IPS DF 4.7 (cell line): Measurements from ENCODE around the gene MRPL36.
A peak's percentile ranks its signal among the peaks of the same experiment; 100 is the strongest.
"Not testable (repeated sequence)": the region's sequence is repeated elsewhere in the genome, so short reads cannot be mapped to it uniquely, and the experiment has no call there.

ENCODE experiments used
- DNase-seq: peaks from one replicate; pipeline ENCODE4 v3.0.0-alpha.2; 2013; ENCODE audit warnings: low spot score; ENCODE audit errors: extremely low read depth

The MRPL36 gene

GRCh38 chr5:1799602-1800471, at the start of gene MRPL36:
Gene MRPL36 (minus strand): TSS chr5:1799837. CDS start chr5:1798935, 902 bp downstream.
- peak; percentile 41 for DNase-seq

DNA sequence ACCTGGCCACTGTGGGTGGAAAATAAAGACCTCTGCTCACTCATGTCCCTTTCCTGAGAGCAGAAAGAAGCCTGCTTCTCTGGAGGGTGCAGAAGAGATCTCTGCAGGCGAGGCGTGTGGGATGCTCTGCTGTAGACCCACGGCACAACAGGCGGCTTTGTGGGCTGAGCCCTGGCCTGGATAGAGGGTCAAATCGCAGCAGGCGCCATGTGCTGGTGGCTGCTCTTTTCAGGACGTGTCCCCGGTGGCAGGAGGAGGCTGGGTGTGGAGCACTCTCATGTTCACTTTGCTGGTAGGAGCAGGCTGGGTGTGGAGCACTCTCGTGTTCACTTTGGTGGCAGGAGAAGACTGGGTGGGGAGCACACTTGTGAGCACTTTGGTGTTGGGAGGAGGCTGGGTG, 48.0 kb upstream of the MRPL36 start:
- DNase-seq = no peak

- no peak for DNase-seq
Measured at GRCh38 chr5:1847056-1847455, 47.4 kb upstream of the MRPL36 start.

- no peak for DNase-seq
Measured at GRCh38 chr5:1846583-1846982, 46.9 kb upstream of the MRPL36 start.

DNA sequence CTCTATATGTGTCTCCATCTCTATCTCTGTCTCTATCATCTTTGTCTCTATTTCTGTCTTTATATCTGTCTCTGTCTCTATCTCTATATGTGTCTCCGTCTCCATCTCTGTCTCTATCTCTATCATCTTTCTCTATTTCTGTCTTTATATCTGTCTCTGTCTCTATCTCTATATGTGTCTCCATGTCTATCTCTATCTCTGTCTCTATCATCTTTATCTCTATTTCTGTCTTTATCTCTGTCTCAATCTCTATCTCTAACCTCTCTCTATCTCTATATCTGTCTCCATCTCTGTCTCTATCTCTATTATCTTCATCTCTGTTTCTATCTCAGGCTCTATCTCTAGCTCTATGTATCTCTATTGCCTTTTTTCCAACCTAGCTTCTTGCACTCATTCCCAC, 46.1 kb upstream of the MRPL36 start:
- DNase-seq = no peak

DNA sequence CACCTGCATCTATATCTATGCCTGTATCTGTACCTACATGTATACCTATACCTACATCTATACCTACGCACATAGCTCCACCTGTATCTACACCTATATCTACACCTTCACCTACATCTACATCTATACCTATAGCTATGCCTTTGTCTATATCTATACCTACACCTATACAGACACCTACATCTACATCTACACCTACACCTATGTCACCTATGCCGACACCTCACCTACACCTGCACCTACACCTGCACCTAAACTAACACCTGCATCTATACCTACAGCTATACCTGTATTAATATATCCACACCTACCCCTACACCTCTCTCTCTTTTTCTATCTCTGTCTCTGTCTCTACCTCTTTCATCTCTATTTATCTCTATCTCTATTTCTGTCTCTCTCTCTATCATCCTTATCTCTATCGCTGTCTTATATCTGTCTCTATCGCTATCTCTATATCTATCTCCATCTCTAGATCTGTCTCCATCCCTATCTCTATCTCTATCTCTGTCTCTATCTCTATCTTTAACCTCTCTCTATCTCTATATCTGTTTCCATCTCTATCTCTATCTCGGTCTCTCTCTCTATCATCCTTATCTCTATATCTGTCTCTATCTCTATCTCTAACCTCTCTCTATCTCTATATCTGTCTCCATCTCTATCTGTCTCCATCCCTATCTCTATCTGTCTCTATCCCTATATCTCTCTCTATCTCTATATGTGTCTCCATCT, 45.2 kb upstream of the MRPL36 start:
- DNase-seq = no peak

DNA sequence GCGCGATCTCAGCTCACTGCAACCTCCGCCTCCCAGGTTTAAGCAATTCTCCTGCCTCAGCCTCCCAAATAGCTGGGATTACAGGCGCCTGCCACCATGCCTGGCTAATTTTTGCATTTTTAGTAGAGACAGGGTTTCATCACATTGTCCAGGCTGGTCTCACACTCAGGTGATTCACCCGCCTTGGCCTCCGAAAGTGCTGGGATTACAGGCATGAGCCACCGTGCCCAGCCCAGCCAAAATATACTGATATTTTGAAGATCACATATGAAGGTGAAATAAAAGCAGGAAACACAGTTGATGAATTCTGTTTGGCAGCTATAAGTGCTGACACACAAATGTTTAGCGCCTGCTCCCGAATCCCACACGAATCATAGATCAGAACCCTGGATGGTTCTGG, 44.1 kb upstream of the MRPL36 start:
- DNase-seq = not testable (repeated sequence)

DNA sequence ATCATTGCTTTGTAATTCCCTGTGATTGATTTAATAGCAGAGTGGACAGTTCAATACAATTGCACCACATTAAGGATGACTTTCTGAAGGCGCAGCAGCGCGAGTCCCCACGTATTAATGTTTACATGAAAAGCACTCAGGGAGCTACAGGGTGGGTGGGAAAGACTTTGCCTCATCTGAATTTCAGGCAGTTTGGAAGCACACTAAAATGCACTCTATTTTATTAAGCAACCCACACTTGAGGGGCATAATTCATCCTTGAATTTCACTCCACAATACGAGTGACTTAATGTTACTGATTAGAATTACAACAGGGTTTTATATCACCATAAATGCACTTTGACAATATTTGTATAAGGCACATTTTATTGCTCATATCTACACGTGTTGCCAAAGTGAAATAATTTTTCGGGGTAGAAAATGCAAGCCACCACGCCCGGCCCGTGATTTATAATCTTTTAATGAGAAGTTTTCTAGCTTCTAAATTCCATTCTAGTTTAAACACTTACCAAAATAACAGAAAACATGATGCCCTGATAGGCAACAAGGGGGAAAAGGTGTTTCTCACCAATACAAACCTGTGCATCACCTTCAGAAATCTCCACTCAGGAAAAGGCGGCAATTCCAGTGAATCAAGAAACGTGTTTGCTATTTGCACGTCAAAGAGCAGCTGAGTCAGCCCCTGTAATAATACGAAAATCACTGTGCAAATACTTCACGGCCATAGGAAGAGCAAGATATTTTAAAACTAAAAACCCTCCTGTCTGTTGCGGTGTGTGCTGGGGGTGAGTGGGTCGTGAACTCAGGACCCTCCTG, 42.6 kb upstream of the MRPL36 start:
- no peak for DNase-seq

DNA sequence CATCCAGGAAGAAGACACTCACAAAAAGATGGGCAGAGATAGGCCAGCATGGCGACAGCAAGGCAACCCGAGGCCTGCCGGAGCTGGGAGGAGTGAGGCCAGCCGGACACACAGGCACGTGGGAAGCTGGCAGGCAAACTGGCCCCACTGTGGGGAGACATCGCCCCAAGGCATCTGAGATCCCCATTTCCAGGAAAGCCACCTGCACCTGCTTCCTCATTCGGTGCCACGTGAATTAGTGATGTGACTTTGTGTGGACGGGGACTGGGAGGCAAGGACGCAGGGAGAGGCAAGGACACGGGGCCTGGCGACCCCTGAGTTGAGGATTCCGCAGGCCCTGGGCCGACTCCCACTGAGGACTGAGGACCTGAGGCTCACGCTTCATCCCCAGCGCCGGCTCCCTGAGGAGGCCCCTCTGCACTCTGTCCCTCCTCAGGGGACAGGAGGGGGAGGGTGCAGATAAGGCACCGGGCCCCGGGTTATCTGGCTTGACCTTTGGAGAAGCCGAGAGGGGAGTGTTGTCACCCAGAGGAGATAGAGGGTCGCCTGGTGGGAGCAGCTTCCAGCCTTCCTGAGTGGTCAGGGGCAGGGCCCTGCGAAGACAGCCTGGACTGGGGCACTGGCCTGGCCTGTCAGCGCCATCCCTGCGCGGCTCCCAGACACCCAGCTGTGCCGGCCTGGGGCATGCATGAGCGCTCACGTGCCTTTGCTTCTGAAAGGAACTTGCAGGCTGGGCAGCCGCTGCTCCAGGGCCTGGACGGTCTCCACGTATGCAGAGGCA, 41.3 kb upstream of the MRPL36 start:
- no peak for DNase-seq

DNA sequence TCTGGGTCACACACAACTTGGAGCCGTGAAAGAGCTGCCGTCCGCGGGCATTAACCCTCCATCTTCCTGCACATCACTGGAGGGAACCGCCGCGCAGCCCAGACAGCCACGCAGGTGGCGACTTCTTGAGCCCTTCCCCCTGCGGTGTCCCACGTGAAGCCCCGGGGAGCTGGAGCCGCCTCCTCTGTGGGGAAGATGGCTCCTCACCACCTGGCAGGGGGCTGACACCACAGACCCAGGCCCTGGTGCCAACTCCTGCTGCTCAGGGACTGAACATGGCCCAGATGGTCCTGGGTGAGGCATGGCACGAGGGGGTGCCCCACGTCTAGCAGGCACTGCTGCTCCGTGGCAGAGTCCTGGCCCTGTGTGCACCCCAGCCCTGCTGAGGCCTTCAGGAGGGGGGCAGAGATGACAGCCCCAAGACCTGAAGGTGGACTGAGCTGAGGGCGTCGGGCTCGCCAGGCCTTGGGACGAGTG, 40.5 kb upstream of the MRPL36 start:
- DNase-seq = no peak

DNA sequence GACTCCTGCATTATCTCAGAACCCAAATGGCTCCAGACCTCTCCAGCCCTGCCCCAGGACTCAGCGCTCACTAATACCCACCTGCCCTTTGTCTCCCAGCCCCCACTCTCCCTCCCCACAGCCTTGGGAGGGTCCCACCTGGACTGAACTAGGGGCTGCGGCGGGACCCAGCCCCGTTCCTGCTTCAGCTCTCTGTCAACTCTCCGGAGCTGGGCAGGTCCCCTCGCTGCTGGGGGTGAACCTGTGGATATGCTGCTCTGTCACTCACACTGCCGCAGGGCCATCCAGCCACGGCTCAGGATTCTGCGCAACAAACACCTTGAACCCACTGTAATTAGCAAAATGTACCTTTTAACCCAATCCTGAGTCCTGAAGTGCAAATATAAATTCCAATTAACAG, 38.4 kb upstream of the MRPL36 start:
- DNase-seq = no peak

GRCh38 chr5:1836891-1837880, 37.5 kb upstream of the MRPL36 start:
- DNase-seq = no peak

- no peak for DNase-seq
Measured at GRCh38 chr5:1836176-1836890, 36.7 kb upstream of the MRPL36 start.

DNA sequence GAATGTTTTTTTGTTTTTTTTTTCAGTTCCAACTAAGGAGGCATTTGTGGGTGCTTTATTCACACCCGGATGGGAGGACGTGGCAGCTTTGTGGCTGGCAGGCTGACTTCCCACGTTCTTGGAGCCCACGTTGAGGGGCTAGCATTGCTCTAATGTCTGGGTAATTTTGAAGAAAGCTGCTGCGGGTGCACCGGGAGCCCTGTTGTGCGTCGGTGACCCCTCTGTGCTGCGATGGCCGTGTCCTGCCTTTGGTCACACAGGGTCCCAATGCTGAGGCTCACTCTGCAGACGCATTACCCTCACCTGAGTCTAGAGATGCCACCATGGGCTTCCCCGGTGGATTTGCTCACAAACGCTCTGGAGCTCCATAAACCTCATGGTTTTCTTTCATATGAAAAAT, 35.8 kb upstream of the MRPL36 start:
- DNase-seq = no peak

DNA sequence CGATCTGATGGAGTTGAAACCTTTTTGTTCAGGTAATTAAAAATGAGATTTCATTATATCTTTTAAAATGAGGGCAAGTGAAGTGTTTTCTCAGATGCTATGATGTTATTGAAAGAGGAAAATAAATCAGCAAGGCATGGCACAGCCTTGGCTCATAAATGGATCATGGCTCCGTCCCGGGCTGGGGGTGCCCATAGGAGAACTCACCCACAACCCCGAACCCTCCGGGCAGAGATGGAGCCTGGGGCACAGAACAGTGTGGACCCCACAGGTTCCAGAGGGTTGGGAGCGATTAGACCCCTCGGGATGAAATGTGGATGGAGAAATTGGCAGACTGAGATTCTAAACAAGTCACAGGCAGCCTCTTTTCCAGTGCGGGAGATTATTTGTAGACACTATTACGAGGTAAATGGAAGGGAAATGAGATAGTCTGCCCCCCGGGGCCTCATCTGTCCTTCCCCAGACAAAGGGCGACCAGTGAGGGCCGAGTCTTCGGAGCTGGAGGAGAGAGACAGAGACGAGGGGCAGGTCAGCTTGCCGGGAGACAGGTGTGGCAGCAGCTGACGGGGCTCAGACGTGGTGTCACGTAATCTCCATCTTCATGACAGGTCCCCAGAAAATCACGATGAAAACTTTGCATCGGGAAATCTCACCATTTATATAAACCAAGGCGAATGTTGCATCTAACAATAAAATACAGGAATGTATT, 35.2 kb upstream of the MRPL36 start:
- no peak for DNase-seq

GRCh38 chr5:1834022-1834551, 34.5 kb upstream of the MRPL36 start:
- DNase-seq = no peak

- no peak for DNase-seq
Measured at GRCh38 chr5:1833264-1834021, 33.8 kb upstream of the MRPL36 start.
